Heart right ventricle (tissue), 16 donors: ENCODE results near the gene NRIP1. TPM values are rescaled to one million over a fixed set of nuclear protein-coding genes. Genes with fewer than 3 reads are reported as not detected.

Experiments
- ATAC-seq, 8 donors: fragments of 200-7000 bp; cut with Tn5 transposase; one replicate each; pipeline ENCODE4 v1.9.1; 2020; ENCODE audit warnings: mild to moderate bottlenecking in 8 of 8, moderate library complexity in 8 of 8, moderate number of reproducible peaks in 1 of 8
- DNase-seq, 2 donors: peaks; one replicate each; pipeline ENCODE4 v3.0.0-alpha.2; 2020
- H3K27ac ChIP-seq, 10 donors: fragments of 200-600 bp; sonication (generic) in 2 of 10; one replicate each; pipeline versions ENCODE4 v1.5.0 to v1.8.0; 2020 to 2022; ENCODE audit warnings: mild to moderate bottlenecking in 3 of 10
- H3K27me3 ChIP-seq, 7 donors: fragments of 200-600 bp; one replicate each; pipeline ENCODE4 v1.8.0; 2021 to 2022; ENCODE audit warnings: mild to moderate bottlenecking in 2 of 7
- H3K36me3 ChIP-seq, 9 donors: fragments of 200-600 bp; sonication (generic) in 1 of 9; one replicate each; pipeline versions ENCODE4 v1.5.0 to v1.8.0; 2020 to 2022; ENCODE audit warnings: mild to moderate bottlenecking in 2 of 9
- H3K4me1 ChIP-seq, 9 donors: fragments of 200-600 bp; sonication (generic) in 1 of 9; one replicate each; pipeline versions ENCODE4 v1.5.0 to v1.8.0; 2020 to 2022; ENCODE audit warnings: mild to moderate bottlenecking in 4 of 9
- H3K4me3 ChIP-seq, 10 donors: fragments of 200-600 bp; sonication (generic) in 2 of 10; one replicate each; pipeline versions ENCODE4 v1.5.0 to v1.8.0; 2020 to 2022; ENCODE audit warnings: mild to moderate bottlenecking in 7 of 10, moderate library complexity in 2 of 10
- H3K9me3 ChIP-seq, 11 donors: fragments of 200-600 bp in 10 of 11; sonication (generic) in 2 of 11; one replicate each; pipeline versions ENCODE4 v1.5.0 to v1.8.0; 2013 to 2022; ENCODE audit warnings: mild to moderate bottlenecking in 2 of 11, control low read depth in 1 of 11, moderate library complexity in 1 of 11
- CTCF ChIP-seq, 9 donors: fragments of 200-600 bp; sonication (generic) in 2 of 9; IDR thresholded peaks; one replicate each; pipeline versions ENCODE4 v1.5.0 to v1.8.0; 2021 to 2022; ENCODE audit warnings: antibody characterized with exemption in 9 of 9, mild to moderate bottlenecking in 5 of 9, moderate library complexity in 1 of 9
- WGBS, 2 donors: extraction: QIAGEN DNeasy Blood & Tissue Kit; methylation state at CpG; one replicate each; pipeline ENCODE4 v1.1.7; 2013; ENCODE audit warnings: inconsistent platforms in 1 of 2; 5-methylcytosine and 5-hydroxymethylcytosine counted together
- intact Hi-C, 10 donors: fragments of 100-400 bp; cut with DNase I; formaldehyde crosslinking; loops; one replicate each; pipeline versions ENCODE4 v1.11.1 to v1.14.2; 2022
- polyA plus RNA-seq, 2 donors: library from polyadenylated mRNA; stranded (reverse); fragments of 200-250 nt; gene quantifications; one replicate each; pipeline ENCODE4 v1.2.3, GENCODE V29; 2013
- total RNA-seq, 10 donors: library from RNA; stranded (reverse); fragmentation: NEBNext Ultra II Directional in 3 of 10; extraction: Animal tissue kit (Norgen Biotek cat#: 25700) in 3 of 10; gene quantifications; one replicate each; pipeline versions ENCODE4 v1.2.1 to v1.2.4, GENCODE V29; 2021 to 2023
- donor health status: Arrhythmogenic right ventricular cardiomyopathy.
- donor health status: ischemic (EF 13 %, LVEDD 7.1; RV severe dilation, severe dysfunction).
- donor health status: healthy with polysubstance abuse.
- donor health status: DM: no; HTN: yes; CAD: no.
- donor health status: DM: no; HTN: no; CAD: no.
- donor health status: ischemic (EF 25% LVEDD 6.9; RV normal size, moderate dysfunction).
- donor health status: ischemic (EF 25% LVEDD 5.7; RV mildly dilated, moderate dysfunction).
- donor health status: healthy.
- donor health status: DM: yes; HTN: yes; CAD: no.
- donor health status: Ischemic cardiomyopathy.
- donor health status: ischemic (EF 35%, LVEDD 5.7; RV mildly dilated, moderate dysfunction).
- donor health status: nonischemic (EF 11% LVEDD 7.7; RV severe dilation, severe dysfunction).
- donor health status: DM: yes; HTN: yes; CAD: no.
- donor health status: PGD.
- donor health status: ischemic (EF 29% LVEDD 5.4; RV normal size, mild dysfunction).
- donor health status: nonischemic (EF 23%, LVEDD 6.1; RV moderate dilation, normal function).

Gene NRIP1
- total and polyA plus RNA-seq, 12 donors, result 3.2 to 40.3 (median 17.4) TPM

GRCh38 chr21:14913638-14914037, 151.2 kb downstream of the NRIP1 start:
- DNase-seq (no peak), ATAC-seq (no peak)
- Histone ChIP-seq H3K27ac (no peak overlapping the region), H3K9me3 (no peaks in the 10 kb centered on the region), H3K4me1 (no peaks in the 10 kb centered on the region), H3K27me3 (no peaks in the 10 kb centered on the region), H3K36me3 (no peaks in the 10 kb centered on the region), H3K4me3 (no peak overlapping the region)
- TF ChIP-seq CTCF (IDR thresholded peaks at IDR 0.05), result no peak
- WGBS, 2 donors, result 62 to 68% methylated on average over 2 of the region's 2 CpGs
- intact Hi-C loops, result no loop called here

- TF ChIP-seq CTCF (IDR thresholded peaks at IDR 0.05), result no peak
- Histone ChIP-seq H3K4me3 (no peak overlapping the region), H3K36me3 (no peaks in the 10 kb centered on the region), H3K27ac (no peak overlapping the region), H3K4me1 (no peaks in the 10 kb centered on the region), H3K9me3 (no peaks in the 10 kb centered on the region), H3K27me3 (no peaks in the 10 kb centered on the region)
- ATAC-seq (no peak), DNase-seq (no peak)
- intact Hi-C loops, result no loop called here
Measured at GRCh38 chr21:14911351-14911750, 153.4 kb downstream of the NRIP1 start.
